GM23248 (cell line): ENCODE results near the gene ATP6V0B. TPM values are rescaled to one million over a fixed set of nuclear protein-coding genes. Genes with fewer than 3 reads are reported as not detected.

Experiments
- DNase-seq: peaks from one replicate; pipeline ENCODE4 v3.0.0-alpha.2; 2015
- H2AFZ ChIP-seq: fragments of 200-600 bp; sonication (generic); 2 replicates; pipeline ENCODE4 v1.6.1; 2016; ENCODE audit warnings: antibody characterized with exemption
- H3F3A ChIP-seq: fragments of 200-600 bp; sonication (generic); 2 replicates; pipeline ENCODE4 v1.6.1; 2016; ENCODE audit warnings: mild to moderate bottlenecking, antibody characterized with exemption, mixed run types; ENCODE audit not compliant: insufficient read depth
- H3K27ac ChIP-seq: fragments of 200-600 bp; sonication (generic); 2 replicates; pipeline ENCODE4 v1.5.1; 2016; ENCODE audit warnings: mild to moderate bottlenecking
- H3K27me3 ChIP-seq: fragments of 200-600 bp; sonication (generic); replicated peaks from 2 replicates; pipeline ENCODE4 v1.6.1; 2016; ENCODE audit warnings: mild to moderate bottlenecking; ENCODE audit not compliant: insufficient read depth
- H3K36me3 ChIP-seq: fragments of 200-600 bp; sonication (generic); 2 replicates; pipeline ENCODE4 v1.6.1; 2016; ENCODE audit warnings: low read depth, mild to moderate bottlenecking
- H3K4me1 ChIP-seq: fragments of 200-600 bp; sonication (generic); 2 replicates; pipeline ENCODE4 v1.6.1; 2016; ENCODE audit warnings: mild to moderate bottlenecking; ENCODE audit not compliant: insufficient read depth
- H3K4me2 ChIP-seq: fragments of 200-600 bp; sonication (generic); one replicate; pipeline ENCODE4 v1.6.1; 2016; ENCODE audit warnings: mild to moderate bottlenecking; ENCODE audit not compliant: unreplicated experiment
- H3K4me3 ChIP-seq: fragments of 200-600 bp; sonication (generic); 2 replicates; pipeline ENCODE4 v1.5.1; 2016; ENCODE audit warnings: mild to moderate bottlenecking
- H3K79me2 ChIP-seq: fragments of 200-600 bp; sonication (generic); 2 replicates; pipeline ENCODE4 v1.6.1; 2016; ENCODE audit warnings: mild to moderate bottlenecking; ENCODE audit not compliant: insufficient read depth
- H3K9ac ChIP-seq: fragments of 200-600 bp; sonication (generic); 2 replicates; pipeline ENCODE4 v1.6.1; 2016; ENCODE audit warnings: mild to moderate bottlenecking
- H3K9me2 ChIP-seq: fragments of 200-600 bp; sonication (generic); 2 replicates; pipeline ENCODE4 v1.6.1; 2016; ENCODE audit warnings: mixed run types, mild to moderate bottlenecking, moderate library complexity; ENCODE audit not compliant: insufficient read depth
- H3K9me3 ChIP-seq: fragments of 200-600 bp; sonication (generic); one replicate; pipeline ENCODE4 v1.6.1; 2017; ENCODE audit warnings: low read depth
- H4K20me1 ChIP-seq: fragments of 200-600 bp; sonication (generic); 2 replicates; pipeline ENCODE4 v1.6.0; 2016; ENCODE audit not compliant: insufficient read depth
- EZH2 ChIP-seq: fragments of 200-600 bp; sonication (generic); IDR thresholded peaks from 2 replicates; pipeline ENCODE4 v1.6.1; 2018; ENCODE audit warnings: antibody characterized with exemption, mild to moderate bottlenecking; ENCODE audit not compliant: insufficient read depth, poor library complexity, severe bottlenecking
- EZH2phosphoT487 ChIP-seq: fragments of 200-600 bp; sonication (generic); IDR thresholded peaks from 2 replicates; pipeline ENCODE4 v1.6.1; 2018; ENCODE audit warnings: antibody characterized with exemption, moderate library complexity, mild to moderate bottlenecking, low read depth; ENCODE audit not compliant: insufficient read depth
- WGBS, 2 experiments: methylation state at CpG; one replicate each; pipeline ENCODE4 v1.1.6; 2015 to 2017; ENCODE audit warnings: low lambda C conversion rate in 2 of 2, low coverage in 1 of 2; ENCODE audit errors: missing lambda C conversion rate in 2 of 2; 5-methylcytosine and 5-hydroxymethylcytosine counted together
- in situ Hi-C: fragments of 300-500 bp; cut with MboI; formaldehyde crosslinking; loops from 2 replicates; pipeline ENCODE4 v1.15.0; 2020
- polyA plus RNA-seq: library from polyadenylated mRNA; unstranded; fragments of >200 nt; fragmentation: Nextera tagmentation; extraction: Ambion mirVana; gene quantifications from 2 replicates; pipeline ENCODE4 v1.2.1, GENCODE V29; 2016
- total RNA-seq: library from RNA; depleted of rRNA; stranded (reverse); fragments of >200 nt; shearing (Covaris generic); gene quantifications from 2 replicates; pipeline ENCODE4 v1.2.3, GENCODE V29; 2014; rRNA removed

ATP6V0B gene
- total RNA-seq = 122 and 140 TPM in 2 replicates
- polyA plus RNA-seq = 174 and 177 TPM in 2 replicates

- H3K27me3 ChIP-seq = no peaks in the 10 kb centered on the region
- DNase-seq = peak; percentile 99
- peak within 1 kb of the TSS; percentile 96 for H3K4me2 ChIP-seq
- no peaks in the 10 kb centered on the region for H3K9me3 ChIP-seq
- no peaks in the 10 kb centered on the region for H3K9me2 ChIP-seq
- peak within 1 kb of the TSS; percentile 77 for H3K27ac ChIP-seq
- in situ Hi-C loops = no loop called here
- peaks cover 10% of the 10 kb centered on the region; the same call in 1 of the 2 replicates for H3K36me3 ChIP-seq
- WGBS, 2 experiments = 2 to 3% methylated on average over 49 to 77 of the region's 93 CpGs
- peak within 1 kb of the TSS; percentile 95 for H3K4me3 ChIP-seq
- peaks cover 14% of the 10 kb centered on the region; the same call in 1 of the 2 replicates for H3F3A ChIP-seq
- peaks cover 58% of the 10 kb centered on the region for H3K79me2 ChIP-seq
- no peak for TF ChIP-seq EZH2phosphoT487
- TF ChIP-seq EZH2 = no peak
- H3K9ac ChIP-seq = peak within 1 kb of the TSS; percentile 96
- H4K20me1 ChIP-seq = no peaks in the 10 kb centered on the region
- peaks cover 24% of the 10 kb centered on the region; the same call in 1 of the 2 replicates for H3K4me1 ChIP-seq
- H2AFZ ChIP-seq = peak within 1 kb of the TSS; percentile 87
Observed at GRCh38 chr1:43974443-43975248, at the start of gene ATP6V0B. TSS of gene ATP6V0B (plus strand) at chr1:43974960. CDS start at chr1:43975041, 81 bp downstream.

GRCh38 chr1:43925846-43926245 is 48.9 kb upstream of the ATP6V0B start:
- no peak overlapping the region for H3K27ac ChIP-seq
- H3K9me2 ChIP-seq = no peaks in the 10 kb centered on the region
- H3K27me3 ChIP-seq = no peaks in the 10 kb centered on the region
- no peak overlapping the region for H3K4me2 ChIP-seq
- in situ Hi-C loops = loop anchor here (25.0 kb wide), 2 partner anchors 389 to 689 kb away; partner anchors contain the start of gene PTPRF
- WGBS, 2 experiments = 94 to 97% methylated on average over 8 to 9 of the region's 9 CpGs
- no peaks in the 10 kb centered on the region for H3K36me3 ChIP-seq
- H3K4me3 ChIP-seq = no peak overlapping the region
- no peaks in the 10 kb centered on the region for H3K9me3 ChIP-seq
- no peak overlapping the region for H3K9ac ChIP-seq
- DNase-seq = no peak
- no peaks in the 10 kb centered on the region for H3K79me2 ChIP-seq
- peaks cover 32% of the 10 kb centered on the region for H3K4me1 ChIP-seq
- H4K20me1 ChIP-seq = no peaks in the 10 kb centered on the region
- TF ChIP-seq EZH2phosphoT487 = no peak
- no peak for TF ChIP-seq EZH2
- H2AFZ ChIP-seq = no peak overlapping the region
- H3F3A ChIP-seq = peaks cover 24% of the 10 kb centered on the region

DNA sequence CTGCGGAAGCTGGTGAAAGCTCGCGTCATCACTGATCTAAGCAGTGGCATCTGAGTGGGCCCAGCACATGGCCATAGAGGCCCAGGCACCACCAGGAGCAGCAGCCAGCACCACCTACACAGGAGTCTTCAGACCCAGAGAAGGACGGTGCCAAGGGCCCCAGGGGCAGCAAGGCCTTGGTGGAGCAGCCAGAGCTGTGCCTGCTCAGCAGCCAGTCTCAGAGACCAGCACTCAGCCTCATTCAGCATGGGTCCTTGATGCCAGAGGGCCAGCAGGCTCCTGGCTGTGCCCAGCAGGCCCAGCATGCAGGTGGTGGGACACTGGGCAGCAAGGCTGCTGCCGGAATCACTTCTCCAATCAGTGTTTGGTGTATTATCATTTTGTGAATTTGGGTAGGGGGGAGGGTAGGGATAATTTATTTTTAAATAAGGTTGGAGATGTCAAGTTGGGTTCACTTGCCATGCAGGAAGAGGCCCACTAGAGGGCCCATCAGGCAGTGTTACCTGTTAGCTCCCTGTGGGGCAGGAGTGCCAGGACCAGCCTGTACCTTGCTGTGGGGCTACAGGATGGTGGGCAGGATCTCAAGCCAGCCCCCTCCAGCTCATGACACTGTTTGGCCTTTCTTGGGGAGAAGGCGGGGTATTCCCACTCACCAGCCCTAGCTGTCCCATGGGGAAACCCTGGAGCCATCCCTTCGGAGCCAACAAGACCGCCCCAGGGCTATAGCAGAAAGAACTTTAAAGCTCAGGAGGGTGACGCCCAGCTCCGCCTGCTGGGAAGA is 44.4 kb upstream of the ATP6V0B start:
- H2AFZ ChIP-seq = no peak overlapping the region
- H4K20me1 ChIP-seq = no peaks in the 10 kb centered on the region
- H3K27me3 ChIP-seq = no peaks in the 10 kb centered on the region
- no peaks in the 10 kb centered on the region for H3K9me3 ChIP-seq
- peak; percentile 13 for DNase-seq
- no peaks in the 10 kb centered on the region for H3K79me2 ChIP-seq
- no peak overlapping the region for H3K4me3 ChIP-seq
- TF ChIP-seq EZH2phosphoT487 (no peak), EZH2 (no peak)
- no peak overlapping the region for H3K9ac ChIP-seq
- WGBS, 2 experiments = 97 to 98% methylated on average over 10 of the region's 10 CpGs
- peaks cover 23% of the 10 kb centered on the region for H3K4me1 ChIP-seq
- H3K36me3 ChIP-seq = no peaks in the 10 kb centered on the region
- H3F3A ChIP-seq = peaks cover 6% of the 10 kb centered on the region; the same call in 1 of the 2 replicates
- in situ Hi-C loops = loop anchor here (5.0 to 25.0 kb wide), 3 partner anchors 168 to 693 kb away; partner anchors contain the start of gene PTPRF
- no peak overlapping the region for H3K4me2 ChIP-seq
- H3K9me2 ChIP-seq = no peaks in the 10 kb centered on the region
- H3K27ac ChIP-seq = no peak overlapping the region

DNA sequence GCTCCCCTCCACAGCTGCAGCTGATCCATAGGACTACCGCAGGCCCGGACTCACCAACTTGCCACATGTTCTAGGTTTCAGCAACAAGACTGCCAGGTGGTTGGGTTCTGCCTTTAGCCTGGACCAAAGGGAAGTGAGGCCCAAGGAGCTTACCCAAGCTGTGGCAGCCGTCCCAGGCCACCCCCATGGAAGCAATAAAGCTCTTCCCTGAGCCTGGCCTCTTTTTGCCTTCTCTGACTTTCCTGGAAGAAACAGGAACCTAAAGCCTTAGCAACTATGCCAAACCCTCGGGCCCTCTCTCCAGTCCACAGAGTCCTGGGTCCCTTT is 43.8 kb upstream of the ATP6V0B start:
- H3K9ac ChIP-seq = no peak overlapping the region
- H4K20me1 ChIP-seq = no peaks in the 10 kb centered on the region
- no peaks in the 10 kb centered on the region for H3K9me2 ChIP-seq
- H2AFZ ChIP-seq = no peak overlapping the region
- H3K79me2 ChIP-seq = no peaks in the 10 kb centered on the region
- in situ Hi-C loops = loop anchor here (5.0 to 25.0 kb wide), 3 partner anchors 169 to 694 kb away; partner anchors contain the start of gene PTPRF
- 74 to 81% methylated on average over 4 of the region's 4 CpGs for WGBS, 2 experiments
- peak; percentile 15 for DNase-seq
- H3K4me2 ChIP-seq = no peak overlapping the region
- no peaks in the 10 kb centered on the region for H3K9me3 ChIP-seq
- no peaks in the 10 kb centered on the region for H3K27me3 ChIP-seq
- H3K27ac ChIP-seq = no peak overlapping the region
- no peak for TF ChIP-seq EZH2
- no peak for TF ChIP-seq EZH2phosphoT487
- H3K36me3 ChIP-seq = no peaks in the 10 kb centered on the region
- peaks cover 23% of the 10 kb centered on the region for H3K4me1 ChIP-seq
- peaks cover 6% of the 10 kb centered on the region; the same call in 1 of the 2 replicates for H3F3A ChIP-seq
- no peak overlapping the region for H3K4me3 ChIP-seq
